ENCODE measurements around the gene MUC5AC.

MUC5AC gene

GRCh38 chr11:1226226-1226985, 68.7 kb downstream of the MUC5AC start:
- DNase-seq (ENCODE audit: low spot score) = no peak

GRCh38 chr11:1226986-1227550, 69.3 kb downstream of the MUC5AC start:
- DNase-seq (ENCODE audit: low spot score) = no peak

- DNase-seq (ENCODE audit: low spot score) = no peak
Measured at GRCh38 chr11:1227551-1228100, 69.9 kb downstream of the MUC5AC start.

- DNase-seq (ENCODE audit: low spot score) = no peak
Measured at GRCh38 chr11:1228101-1228821, 70.5 kb downstream of the MUC5AC start.

- no peak for DNase-seq (ENCODE audit: low spot score)
Measured at GRCh38 chr11:1228921-1229451, 71.2 kb downstream of the MUC5AC start.

GRCh38 chr11:1229471-1230120, 71.8 kb downstream of the MUC5AC start:
- no peak for DNase-seq (ENCODE audit: low spot score)

GRCh38 chr11:1230121-1230455, 72.3 kb downstream of the MUC5AC start:
- no peak for DNase-seq (ENCODE audit: low spot score)

- no peak for DNase-seq (ENCODE audit: low spot score)
Measured at GRCh38 chr11:1230456-1231395, 73.0 kb downstream of the MUC5AC start.

- no peak for DNase-seq (ENCODE audit: low spot score)
Measured at GRCh38 chr11:1231396-1232020, 73.8 kb downstream of the MUC5AC start.

GRCh38 chr11:1232021-1232882, 74.5 kb downstream of the MUC5AC start:
- no peak for DNase-seq (ENCODE audit: low spot score)

- DNase-seq (ENCODE audit: low spot score) = no peak
Measured at GRCh38 chr11:1232883-1233321, 75.1 kb downstream of the MUC5AC start.

- no peak for DNase-seq (ENCODE audit: low spot score)
Measured at GRCh38 chr11:1233351-1234053, 75.7 kb downstream of the MUC5AC start.

GRCh38 chr11:1234054-1234720, 76.4 kb downstream of the MUC5AC start:
- no peak for DNase-seq (ENCODE audit: low spot score)

GRCh38 chr11:1234771-1235305, 77.1 kb downstream of the MUC5AC start:
- DNase-seq (ENCODE audit: low spot score) = no peak

- DNase-seq (ENCODE audit: low spot score) = no peak
Measured at GRCh38 chr11:1235306-1235900, 77.7 kb downstream of the MUC5AC start.

GRCh38 chr11:1235901-1236315, 78.2 kb downstream of the MUC5AC start:
- DNase-seq (ENCODE audit: low spot score) = no peak

- no peak for DNase-seq (ENCODE audit: low spot score)
Measured at GRCh38 chr11:1236316-1237127, 78.8 kb downstream of the MUC5AC start.

All from RKO (cell line).